ENCODE results near the gene SCYGR3. TPM values are rescaled to one million over a fixed set of nuclear protein-coding genes. Genes with fewer than 3 reads are reported as not detected.
"Not testable (repeated sequence)": the region's sequence is repeated elsewhere in the genome, so short reads cannot be mapped to it uniquely, and the experiment has no call there.

The SCYGR3 gene
- total and polyA plus RNA-seq, 2 donors (not counting 1 experiment from before 2014, with no cell fraction given) = not detected

- ChIA-PET POLR2A (no interaction called here), CTCF (no interaction called here)
- no peak for DNase-seq
- H3K27me3 Mint-ChIP-seq = peaks cover 20% of the 10 kb centered on the region
- no peaks in the 10 kb centered on the region for H3K36me3 ChIP-seq (replicated peaks in 1 of 2; ENCODE audit: control extremely low read depth in 1 of 2, control insufficient read depth in 1 of 2, extremely low read depth in 1 of 2, insufficient read depth in 2 of 2, low read length in 1 of 2)
- no peak overlapping the region for H2AFZ ChIP-seq (ENCODE audit: insufficient read depth, low read depth, low read length, poor library complexity, severe bottlenecking)
- no CpG with 5 or more reads among the region's 1 CpG for WGBS (ENCODE audit: insufficient coverage)
- H3K27ac Mint-ChIP-seq = no peak overlapping the region
- no peak overlapping the region for H3K4me3 ChIP-seq (ENCODE audit: control extremely low read depth in 1 of 5, extremely low read depth in 1 of 5, insufficient read depth in 1 of 5, low read depth in 2 of 5, low read length in 4 of 5)
- no peaks in the 10 kb centered on the region for H3K9me3 Mint-ChIP-seq (ENCODE audit: insufficient read depth)
- no peak overlapping the region for H3K27ac ChIP-seq (ENCODE audit: low read length in 2 of 2)
- H3K9ac ChIP-seq (ENCODE audit: low read length) = no peak overlapping the region
- ATAC-seq (ENCODE audit: low read depth) = no peak
- peaks cover 0 to 7% (median 0%) of the 10 kb centered on the region in 4 experiments for H3K27me3 ChIP-seq (replicated peaks in 1 of 4; ENCODE audit: control extremely low read depth in 1 of 4, control insufficient read depth in 3 of 4, insufficient read depth in 4 of 4, low read length in 3 of 4)
- peaks cover 7 to 15% of the 10 kb centered on the region in 2 donors for H3K4me1 ChIP-seq (ENCODE audit: control insufficient read depth in 2 of 2, insufficient read depth in 2 of 2, low read length in 2 of 2)
- intact Hi-C loops (cut with micrococcal nuclease) = no loop called here
- peaks cover 17% of the 10 kb centered on the region for H3K4me1 Mint-ChIP-seq
- no peak overlapping the region for H3K4me2 ChIP-seq (replicated peaks; ENCODE audit: low read depth, low read length, poor library complexity, severe bottlenecking)
- H3K79me2 ChIP-seq (ENCODE audit: control insufficient read depth, insufficient read depth, low read length) = no peaks in the 10 kb centered on the region
- peaks cover 0 to 5% (median 0%) of the 10 kb centered on the region in 3 donors for H3K9me3 ChIP-seq (ENCODE audit: control extremely low read depth in 1 of 3, control insufficient read depth in 2 of 3, insufficient read depth in 1 of 3, low read length in 2 of 3)
- H4K20me1 ChIP-seq (ENCODE audit: control insufficient read depth, insufficient read depth, low read length, poor library complexity, severe bottlenecking) = no peaks in the 10 kb centered on the region
- TF ChIP-seq EZH2 (IDR thresholded peaks at IDR 0.05; ENCODE audit: borderline replicate concordance, insufficient read depth, low read depth, low read length, poor library complexity, severe bottlenecking) = no peak
- TF ChIP-seq, protein P1, sequence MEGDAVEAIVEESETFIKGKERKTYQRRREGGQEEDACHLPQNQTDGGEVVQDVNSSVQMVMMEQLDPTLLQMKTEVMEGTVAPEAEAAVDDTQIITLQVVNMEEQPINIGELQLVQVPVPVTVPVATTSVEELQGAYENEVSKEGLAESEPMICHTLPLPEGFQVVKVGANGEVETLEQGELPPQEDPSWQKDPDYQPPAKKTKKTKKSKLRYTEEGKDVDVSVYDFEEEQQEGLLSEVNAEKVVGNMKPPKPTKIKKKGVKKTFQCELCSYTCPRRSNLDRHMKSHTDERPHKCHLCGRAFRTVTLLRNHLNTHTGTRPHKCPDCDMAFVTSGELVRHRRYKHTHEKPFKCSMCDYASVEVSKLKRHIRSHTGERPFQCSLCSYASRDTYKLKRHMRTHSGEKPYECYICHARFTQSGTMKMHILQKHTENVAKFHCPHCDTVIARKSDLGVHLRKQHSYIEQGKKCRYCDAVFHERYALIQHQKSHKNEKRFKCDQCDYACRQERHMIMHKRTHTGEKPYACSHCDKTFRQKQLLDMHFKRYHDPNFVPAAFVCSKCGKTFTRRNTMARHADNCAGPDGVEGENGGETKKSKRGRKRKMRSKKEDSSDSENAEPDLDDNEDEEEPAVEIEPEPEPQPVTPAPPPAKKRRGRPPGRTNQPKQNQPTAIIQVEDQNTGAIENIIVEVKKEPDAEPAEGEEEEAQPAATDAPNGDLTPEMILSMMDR (IDR thresholded peaks at IDR 0.05) = no peak
- H3K4me3 Mint-ChIP-seq = no peak overlapping the region
Measured at GRCh38 chr2:227606476-227606875, 8.2 kb downstream of the SCYGR3 start.

DNA sequence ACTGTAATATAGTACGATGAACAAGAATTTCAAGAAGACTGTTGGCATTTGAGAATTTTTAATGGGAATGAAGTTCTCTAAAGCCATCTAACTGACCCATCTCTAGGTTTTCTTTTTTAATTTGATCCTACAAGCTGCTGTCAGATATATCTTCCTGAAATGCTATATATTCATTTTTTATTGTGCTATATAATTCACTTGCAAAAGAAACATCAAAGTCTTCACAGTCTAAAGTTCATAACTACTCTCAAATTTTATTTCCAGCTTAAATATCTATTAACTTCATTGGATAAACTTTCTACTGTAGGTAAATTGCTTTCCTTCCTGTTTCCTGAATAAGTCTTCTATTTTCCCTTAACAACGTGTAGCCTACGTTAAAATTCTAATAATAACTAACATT is 12.3 kb downstream of the SCYGR3 start:
- POLR2A ChIA-PET = no interaction called here
- TF ChIP-seq, protein P1 (IDR thresholded peaks at IDR 0.05) = no peak
- TF ChIP-seq EZH2 (IDR thresholded peaks at IDR 0.05; ENCODE audit: borderline replicate concordance, insufficient read depth, low read depth, low read length, poor library complexity, severe bottlenecking) = no peak
- ATAC-seq (ENCODE audit: low read depth) (no peak), DNase-seq (no peak)
- Histone ChIP-seq H3K9ac (ENCODE audit: low read length) (no peak overlapping the region), H3K4me2 (replicated peaks; ENCODE audit: low read depth, low read length, poor library complexity, severe bottlenecking) (no peak overlapping the region), H3K27me3 (replicated peaks in 1 of 4; ENCODE audit: control extremely low read depth in 1 of 4, control insufficient read depth in 3 of 4, insufficient read depth in 4 of 4, low read length in 3 of 4) (peaks cover 0 to 5% (median 0%) of the 10 kb centered on the region in 4 experiments), H3K4me1 (ENCODE audit: control insufficient read depth in 2 of 2, insufficient read depth in 2 of 2, low read length in 2 of 2) (no peaks in the 10 kb centered on the region), H3K79me2 (ENCODE audit: control insufficient read depth, insufficient read depth, low read length) (no peaks in the 10 kb centered on the region), H3K27ac (ENCODE audit: low read length in 2 of 2) (no peak overlapping the region), H3K9me3 (ENCODE audit: control extremely low read depth in 1 of 3, control insufficient read depth in 2 of 3, insufficient read depth in 1 of 3, low read length in 2 of 3) (no peaks in the 10 kb centered on the region), H3K36me3 (replicated peaks in 1 of 2; ENCODE audit: control extremely low read depth in 1 of 2, control insufficient read depth in 1 of 2, extremely low read depth in 1 of 2, insufficient read depth in 2 of 2, low read length in 1 of 2) (no peaks in the 10 kb centered on the region), H2AFZ (ENCODE audit: insufficient read depth, low read depth, low read length, poor library complexity, severe bottlenecking) (no peak overlapping the region), H3K4me3 (ENCODE audit: control extremely low read depth in 1 of 5, extremely low read depth in 1 of 5, insufficient read depth in 1 of 5, low read depth in 2 of 5, low read length in 4 of 5) (no peak overlapping the region), H4K20me1 (ENCODE audit: control insufficient read depth, insufficient read depth, low read length, poor library complexity, severe bottlenecking) (no peaks in the 10 kb centered on the region)
- CTCF ChIA-PET = no interaction called here
- Mint-ChIP-seq H3K9me3 (ENCODE audit: insufficient read depth) (no peaks in the 10 kb centered on the region), H3K27me3 (peaks cover 30% of the 10 kb centered on the region), H3K4me1 (no peaks in the 10 kb centered on the region), H3K4me3 (no peak overlapping the region), H3K27ac (no peak overlapping the region)
- intact Hi-C loops (cut with micrococcal nuclease) = no loop called here
- no CpG with 5 or more reads among the region's 3 CpGs for WGBS (ENCODE audit: insufficient coverage)

DNA sequence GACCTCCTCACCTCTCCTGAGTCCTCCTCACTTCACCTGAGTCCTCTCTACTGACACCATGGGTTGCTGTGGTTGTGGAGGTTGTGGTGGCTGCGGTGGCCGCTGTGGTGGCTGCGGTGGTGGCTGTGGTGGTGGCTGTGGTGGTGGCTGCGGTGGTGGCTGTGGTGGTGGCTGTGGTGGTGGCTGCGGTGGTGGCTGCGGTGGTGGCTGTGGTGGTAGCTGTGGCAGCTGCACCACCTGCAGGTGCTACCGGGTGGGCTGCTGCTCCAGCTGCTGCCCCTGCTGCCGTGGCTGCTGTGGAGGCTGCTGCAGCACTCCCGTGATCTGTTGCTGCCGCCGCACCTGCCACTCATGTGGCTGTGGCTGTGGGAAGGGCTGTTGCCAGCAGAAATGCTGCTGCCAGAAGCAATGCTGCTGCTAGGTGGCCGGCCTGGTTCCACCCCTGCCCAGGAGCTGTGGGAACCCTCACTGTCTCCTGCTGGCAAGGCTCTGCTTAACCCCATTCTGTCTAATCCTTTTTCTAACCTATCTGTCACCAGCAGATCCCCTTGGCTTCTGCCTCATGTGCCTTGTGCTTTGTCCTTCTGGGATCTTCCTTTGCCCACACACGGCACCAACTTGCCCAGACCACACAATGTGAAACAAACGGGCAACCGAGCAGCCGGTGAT is 15.7 kb downstream of the SCYGR3 start, which contains the start of gene SCYGR2:
SCYGR2 (plus strand) TSS at position 59 of the 669 bp plus-strand sequence; CDS start at position 59, 0 bp downstream.
- H3K9ac ChIP-seq (ENCODE audit: low read length); H3K27ac Mint-ChIP-seq; H4K20me1 ChIP-seq (ENCODE audit: control insufficient read depth, insufficient read depth, low read length, poor library complexity, severe bottlenecking); H2AFZ ChIP-seq (ENCODE audit: insufficient read depth, low read depth, low read length, poor library complexity, severe bottlenecking); H3K4me3 Mint-ChIP-seq; H3K4me1 Mint-ChIP-seq; POLR2A ChIA-PET; H3K4me1 ChIP-seq (ENCODE audit: control insufficient read depth in 2 of 2, insufficient read depth in 2 of 2, low read length in 2 of 2); H3K4me3 ChIP-seq (ENCODE audit: control extremely low read depth in 1 of 5, extremely low read depth in 1 of 5, insufficient read depth in 1 of 5, low read depth in 2 of 5, low read length in 4 of 5); H3K4me2 ChIP-seq (replicated peaks; ENCODE audit: low read depth, low read length, poor library complexity, severe bottlenecking); H3K9me3 ChIP-seq (ENCODE audit: control extremely low read depth in 1 of 3, control insufficient read depth in 2 of 3, insufficient read depth in 1 of 3, low read length in 2 of 3); H3K79me2 ChIP-seq (ENCODE audit: control insufficient read depth, insufficient read depth, low read length); H3K27ac ChIP-seq (ENCODE audit: low read length in 2 of 2); H3K36me3 ChIP-seq (replicated peaks in 1 of 2; ENCODE audit: control extremely low read depth in 1 of 2, control insufficient read depth in 1 of 2, extremely low read depth in 1 of 2, insufficient read depth in 2 of 2, low read length in 1 of 2); intact Hi-C loops (cut with micrococcal nuclease); ATAC-seq (ENCODE audit: low read depth); DNase-seq; H3K9me3 Mint-ChIP-seq (ENCODE audit: insufficient read depth); CTCF ChIA-PET: not testable (repeated sequence)
- WGBS (ENCODE audit: insufficient coverage) = 94% methylated on average over 6 of the region's 16 CpGs
- H3K27me3 Mint-ChIP-seq = peaks cover 40% of the 10 kb centered on the region
- H3K27me3 ChIP-seq (replicated peaks in 1 of 4; ENCODE audit: control extremely low read depth in 1 of 4, control insufficient read depth in 3 of 4, insufficient read depth in 4 of 4, low read length in 3 of 4) = peaks cover 0 to 13% (median 0%) of the 10 kb centered on the region in 4 experiments

All from B cell (primary cell).